ENCODE results near the gene CDH6. TPM values are rescaled to one million over a fixed set of nuclear protein-coding genes. Genes with fewer than 3 reads are reported as not detected.

Gene CDH6
- total RNA-seq, 1 experiment from 2014 or later = 2.3 TPM

DNA sequence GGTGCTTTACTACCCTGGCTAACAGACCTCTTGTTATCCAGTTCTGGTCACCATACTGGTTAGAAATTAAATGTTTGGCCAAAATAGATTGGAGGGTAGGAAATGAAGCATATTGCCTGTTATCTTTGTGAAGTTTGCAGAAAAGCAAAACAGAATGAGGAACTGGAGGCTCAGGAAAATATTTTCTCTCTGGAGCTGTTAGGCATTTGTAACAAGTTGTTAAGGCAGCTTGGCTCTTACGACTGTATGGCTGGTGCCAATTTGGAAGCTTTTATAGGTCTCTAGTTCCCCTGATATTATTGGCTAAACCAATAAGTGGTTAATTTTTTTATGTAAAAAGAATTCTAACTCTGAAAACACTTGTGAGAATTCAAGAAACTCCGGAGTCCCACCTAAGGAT lies 35.8 kb downstream of the CDH6 start:
- BruUV-seq (replicated peaks) = no TSS peak
- DNase-seq = no peak
- Mint-ChIP-seq H3K27ac (ENCODE audit: unreplicated experiment) (no peak overlapping the region), H3K4me1 (ENCODE audit: low read depth, unreplicated experiment) (no peaks in the 10 kb centered on the region), H3K36me3 (ENCODE audit: insufficient read depth, unreplicated experiment) (no peaks in the 10 kb centered on the region), H3K4me3 (ENCODE audit: low read depth, unreplicated experiment) (no peak overlapping the region), H3K9me3 (ENCODE audit: low read depth, unreplicated experiment) (no peaks in the 10 kb centered on the region), H3K27me3 (ENCODE audit: unreplicated experiment) (no peaks in the 10 kb centered on the region)
- intact Hi-C loops (cut with micrococcal nuclease; ENCODE audit: unreplicated experiment) = no loop called here
- no peak for TF ChIP-seq CTCF (IDR thresholded peaks at IDR 0.05; ENCODE audit: unreplicated experiment)
- CTCF ChIA-PET = no interaction called here

- Mint-ChIP-seq H3K4me3 (ENCODE audit: low read depth, unreplicated experiment) (no peak overlapping the region), H3K9me3 (ENCODE audit: low read depth, unreplicated experiment) (no peaks in the 10 kb centered on the region), H3K27me3 (ENCODE audit: unreplicated experiment) (no peaks in the 10 kb centered on the region), H3K27ac (ENCODE audit: unreplicated experiment) (no peak overlapping the region), H3K36me3 (ENCODE audit: insufficient read depth, unreplicated experiment) (no peaks in the 10 kb centered on the region), H3K4me1 (ENCODE audit: low read depth, unreplicated experiment) (no peaks in the 10 kb centered on the region)
- no TSS peak for BruUV-seq (replicated peaks)
- no peak for DNase-seq
- intact Hi-C loops (cut with micrococcal nuclease; ENCODE audit: unreplicated experiment) = loop anchor here (10.0 kb wide), 1 partner anchor 427 kb away; no protein-coding TSS in a partner anchor
- CTCF ChIA-PET = interaction anchor here (0.9 to 1.3 kb wide), 2 partner anchors 818 to 1191 kb away, joined by 3 to 4 read pairs; no protein-coding TSS in a partner anchor
- no peak for TF ChIP-seq CTCF (IDR thresholded peaks at IDR 0.05; ENCODE audit: unreplicated experiment)
Observed at GRCh38 chr5:31231177-31231838, 37.8 kb downstream of the CDH6 start.

DNA sequence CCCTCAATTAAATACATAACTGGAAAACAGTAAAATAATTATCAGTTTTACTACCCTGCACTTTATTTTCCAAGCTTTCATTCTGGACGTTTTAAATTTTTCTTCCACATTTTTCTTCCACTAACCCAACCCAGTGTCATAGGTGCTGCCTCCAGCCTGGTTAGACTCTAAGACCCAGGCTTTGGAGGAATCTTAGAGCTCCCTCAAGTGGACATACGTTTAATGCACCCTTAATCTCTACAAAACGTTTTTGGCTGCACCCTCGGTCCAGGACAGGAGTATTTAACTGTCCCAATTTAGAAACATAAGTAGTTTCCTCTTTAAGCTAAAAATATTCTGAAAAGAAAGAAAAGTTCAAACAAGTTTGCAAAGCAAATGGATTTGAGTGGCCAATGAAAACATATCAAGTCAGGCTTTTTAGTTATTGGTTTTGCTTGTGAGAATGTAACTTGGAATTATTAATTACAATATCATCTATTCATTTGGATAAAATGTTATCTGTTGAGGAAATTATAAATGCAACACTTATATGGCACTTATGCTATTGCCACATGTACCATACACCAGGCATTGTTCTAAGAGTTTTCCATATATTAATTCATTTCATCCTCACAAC lies 38.9 kb downstream of the CDH6 start:
- TF ChIP-seq CTCF (IDR thresholded peaks at IDR 0.05; ENCODE audit: unreplicated experiment) = peak; percentile 29
- Mint-ChIP-seq H3K4me3 (ENCODE audit: low read depth, unreplicated experiment) (no peak overlapping the region), H3K27me3 (ENCODE audit: unreplicated experiment) (no peaks in the 10 kb centered on the region), H3K27ac (ENCODE audit: unreplicated experiment) (no peak overlapping the region), H3K36me3 (ENCODE audit: insufficient read depth, unreplicated experiment) (no peaks in the 10 kb centered on the region), H3K9me3 (ENCODE audit: low read depth, unreplicated experiment) (no peaks in the 10 kb centered on the region), H3K4me1 (ENCODE audit: low read depth, unreplicated experiment) (no peaks in the 10 kb centered on the region)
- peak; percentile 56 for DNase-seq
- no TSS peak for BruUV-seq (replicated peaks)
- intact Hi-C loops (cut with micrococcal nuclease; ENCODE audit: unreplicated experiment) = loop anchor here (1.0 to 10.0 kb wide), 3 partner anchors 428 to 1192 kb away; no protein-coding TSS in a partner anchor
- CTCF ChIA-PET = interaction anchor here (0.5 to 1.3 kb wide), 4 partner anchors 38 to 1192 kb away, joined by 3 to 5 read pairs (median 4); no protein-coding TSS in a partner anchor

- H3K4me3 Mint-ChIP-seq (ENCODE audit: low read depth, unreplicated experiment) = no peak overlapping the region
- H3K9me3 Mint-ChIP-seq (ENCODE audit: low read depth, unreplicated experiment) = no peaks in the 10 kb centered on the region
- H3K27me3 Mint-ChIP-seq (ENCODE audit: unreplicated experiment) = no peaks in the 10 kb centered on the region
- BruUV-seq (replicated peaks) = no TSS peak
- DNase-seq = no peak
- TF ChIP-seq CTCF (IDR thresholded peaks at IDR 0.05; ENCODE audit: unreplicated experiment) = no peak
- intact Hi-C loops (cut with micrococcal nuclease; ENCODE audit: unreplicated experiment) = loop anchor here (10.0 kb wide), 1 partner anchor 431 kb away; no protein-coding TSS in a partner anchor
- no peak overlapping the region for H3K27ac Mint-ChIP-seq (ENCODE audit: unreplicated experiment)
- no peaks in the 10 kb centered on the region for H3K4me1 Mint-ChIP-seq (ENCODE audit: low read depth, unreplicated experiment)
- CTCF ChIA-PET = no interaction called here
- H3K36me3 Mint-ChIP-seq (ENCODE audit: insufficient read depth, unreplicated experiment) = no peaks in the 10 kb centered on the region
Observed at GRCh38 chr5:31235381-31235780, 41.9 kb downstream of the CDH6 start.
